Measurements from ENCODE around the gene GRIK3. TPM values are rescaled to one million over a fixed set of nuclear protein-coding genes. Genes with fewer than 3 reads are reported as not detected.

GRIK3 gene
- total and polyA plus RNA-seq, 8 donors, result under 0.01 to 4.9 (median 0.46) TPM; not detected in 1

DNA sequence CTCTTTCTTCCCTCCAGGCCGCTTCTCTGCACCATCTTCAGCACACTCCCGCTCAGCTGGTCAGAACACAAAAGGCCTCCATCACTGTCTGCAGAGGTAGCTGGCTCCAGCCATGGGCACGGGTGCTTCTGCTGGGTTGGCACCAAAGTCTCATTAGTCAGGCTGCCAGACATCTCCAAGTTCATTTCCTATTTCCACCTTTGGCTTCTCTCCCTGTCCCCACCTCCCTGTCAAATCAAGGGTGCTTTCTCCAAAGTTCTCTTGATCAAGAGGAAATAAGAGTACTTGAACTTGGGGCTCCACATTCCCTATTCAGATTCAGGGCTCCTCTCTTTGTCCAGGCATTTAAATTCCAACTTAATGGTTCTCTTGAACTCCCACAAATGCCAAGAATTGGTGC is 33.9 kb upstream of the GRIK3 start:
- DNase-seq, result no peak
- TF ChIP-seq POLR2A (IDR thresholded peaks at IDR 0.05) (no peak), CTCF (IDR thresholded peaks at IDR 0.05) (no peak), POLR2AphosphoS5 (IDR thresholded peaks at IDR 0.05) (no peak), EP300 (IDR thresholded peaks at IDR 0.05) (no peak)
- peaks cover 0 to 82% (median 17%) of the 10 kb centered on the region in 3 donors for H3K27me3 ChIP-seq
- no peaks in the 10 kb centered on the region for H3K36me3 ChIP-seq
- no peaks in the 10 kb centered on the region for H3K9me3 ChIP-seq
- no peak overlapping the region for H3K4me3 ChIP-seq
- WGBS, 5 donors, result 72 to 84% (median 75%) methylated on average over 3 of the region's 3 CpGs
- no peaks in the 10 kb centered on the region for H3K4me1 ChIP-seq
- intact Hi-C loops (cut with DNase I; ENCODE audit: low total_unique reads), result no loop called here
- H3K27ac ChIP-seq, result no peak overlapping the region

DNA sequence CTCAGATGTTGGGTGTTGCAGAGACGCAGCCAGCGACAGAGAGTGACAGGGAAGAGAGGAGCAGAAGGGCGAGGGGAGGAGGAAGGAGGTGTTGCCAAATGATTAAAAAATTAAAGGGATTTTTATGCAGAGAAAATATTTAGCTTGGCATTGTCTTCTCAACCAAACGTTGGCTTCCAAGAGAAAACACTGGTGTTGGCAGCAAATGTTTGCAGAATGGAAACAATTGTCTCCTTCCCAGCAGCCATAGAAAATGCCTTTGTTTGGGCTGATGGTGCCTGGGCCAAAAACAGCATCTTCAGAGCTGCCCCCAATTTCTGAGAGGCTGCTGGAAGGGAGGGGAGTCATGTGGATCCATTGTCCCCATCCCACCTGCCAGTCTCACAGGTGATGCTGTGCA is 29.7 kb upstream of the GRIK3 start:
- Histone ChIP-seq H3K4me1 (no peaks in the 10 kb centered on the region), H3K27ac (no peak overlapping the region), H3K9me3 (no peaks in the 10 kb centered on the region), H3K36me3 (no peaks in the 10 kb centered on the region), H3K27me3 (peaks cover 0 to 60% (median 8%) of the 10 kb centered on the region in 3 donors), H3K4me3 (no peak overlapping the region)
- WGBS, 5 donors, result 32 to 47% (median 39%) methylated on average over 4 of the region's 4 CpGs
- TF ChIP-seq EP300 (IDR thresholded peaks at IDR 0.05) (no peak), POLR2A (IDR thresholded peaks at IDR 0.05) (no peak), CTCF (IDR thresholded peaks at IDR 0.05) (no peak), POLR2AphosphoS5 (IDR thresholded peaks at IDR 0.05) (no peak)
- intact Hi-C loops (cut with DNase I; ENCODE audit: low total_unique reads), result no loop called here
- no peak for DNase-seq

GRCh38 chr1:37059346-37059745 is 25.0 kb upstream of the GRIK3 start:
- TF ChIP-seq POLR2AphosphoS5 (IDR thresholded peaks at IDR 0.05) (no peak), POLR2A (IDR thresholded peaks at IDR 0.05) (no peak), EP300 (IDR thresholded peaks at IDR 0.05) (no peak), CTCF (IDR thresholded peaks at IDR 0.05) (no peak)
- Histone ChIP-seq H3K4me1 (no peaks in the 10 kb centered on the region), H3K9me3 (no peaks in the 10 kb centered on the region), H3K4me3 (no peak overlapping the region), H3K27me3 (peaks cover 0 to 26% (median 0%) of the 10 kb centered on the region in 3 donors), H3K36me3 (no peaks in the 10 kb centered on the region), H3K27ac (no peak overlapping the region)
- intact Hi-C loops (cut with DNase I; ENCODE audit: low total_unique reads), result no loop called here
- no peak for DNase-seq
- WGBS, 5 donors, result 47 to 56% (median 53%) methylated on average over 8 of the region's 8 CpGs

DNA sequence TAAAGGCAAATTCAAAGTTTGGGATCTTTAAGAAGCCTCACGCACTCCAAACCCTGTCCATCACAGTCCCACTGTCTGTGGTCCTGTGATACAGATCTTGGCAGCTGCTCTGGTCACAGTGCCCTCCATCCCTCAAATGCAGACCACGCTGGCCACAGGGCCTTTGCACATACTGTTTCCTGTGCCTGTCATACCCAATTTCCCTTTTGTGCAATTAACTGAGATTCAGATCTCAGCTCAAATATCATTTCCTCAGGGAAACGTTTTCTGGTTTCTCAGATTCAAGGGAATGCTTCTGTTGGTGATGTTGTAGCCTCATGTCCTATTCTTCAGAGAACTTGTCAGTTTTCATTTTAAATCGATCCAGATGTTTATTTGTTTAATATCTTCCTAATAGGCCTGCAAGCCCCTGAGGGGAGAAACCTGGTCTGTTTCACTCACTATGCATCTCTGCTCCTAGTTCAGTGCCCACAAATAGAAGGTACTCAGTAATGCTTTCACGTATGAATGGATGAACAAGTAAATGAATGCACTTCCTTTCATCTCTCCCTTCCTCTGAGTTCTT is 24.2 kb upstream of the GRIK3 start:
- Histone ChIP-seq H3K27me3 (peaks cover 0 to 22% (median 0%) of the 10 kb centered on the region in 3 donors), H3K4me3 (no peak overlapping the region), H3K27ac (no peak overlapping the region), H3K36me3 (no peaks in the 10 kb centered on the region), H3K4me1 (no peaks in the 10 kb centered on the region), H3K9me3 (no peaks in the 10 kb centered on the region)
- WGBS, 5 donors, result 68 to 79% (median 75%) methylated on average over 5 of the region's 5 CpGs
- no peak for TF ChIP-seq CTCF (IDR thresholded peaks at IDR 0.05)
- TF ChIP-seq POLR2AphosphoS5 (IDR thresholded peaks at IDR 0.05), result no peak
- no peak for TF ChIP-seq POLR2A (IDR thresholded peaks at IDR 0.05)
- TF ChIP-seq EP300 (IDR thresholded peaks at IDR 0.05), result no peak
- DNase-seq, result no peak
- intact Hi-C loops (cut with DNase I; ENCODE audit: low total_unique reads), result no loop called here

Data from stomach (tissue), 9 donors.